Measurements from ENCODE around the gene NWD2.

GRCh38 chr4:37443137-37443536 is 198.6 kb downstream of the NWD2 start:
- TF ChIP-seq CTCF (IDR thresholded peaks at IDR 0.05) (no peak), POLR2A (IDR thresholded peaks at IDR 0.05) (no peak)
